Right hindlimb (tissue), 1 donor: ENCODE results near the gene GPR55.
"Not testable (repeated sequence)": the region's sequence is repeated elsewhere in the genome, so short reads cannot be mapped to it uniquely, and the experiment has no call there.

Experiments used
- DNase-seq: peaks from one replicate; pipeline ENCODE4 v3.0.0-alpha.2; 2018

Gene GPR55

GRCh38 chr2:230924470-230925341, at the start of gene GPR55:
Gene GPR55 (minus strand): TSS chr2:230925242. CDS start chr2:230910962, 14,280 bp downstream.
- peak; percentile 8 for DNase-seq

- DNase-seq: no peak
These were observed 49.3 kb upstream of the GPR55 start for GRCh38 chr2:230974096-230974913.

GRCh38 chr2:230972046-230972445, 47.0 kb upstream of the GPR55 start:
- no peak for DNase-seq

DNA sequence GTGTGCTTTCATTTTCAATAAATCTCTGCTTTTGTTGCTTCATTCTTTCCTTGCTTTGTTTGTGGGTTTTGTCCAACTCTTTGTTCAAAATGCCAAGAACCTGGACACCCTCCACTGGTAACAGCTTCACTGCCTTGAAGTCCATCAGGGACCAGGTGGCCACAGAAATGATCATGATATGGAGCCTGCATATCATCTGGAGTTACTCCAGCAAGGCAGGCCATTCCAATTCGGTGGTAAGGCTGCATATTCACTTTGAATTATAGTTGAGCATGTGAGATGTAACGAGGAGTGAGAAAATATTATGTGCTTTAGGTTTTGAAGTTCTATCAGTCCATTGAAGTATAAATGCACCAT, 44.6 kb upstream of the GPR55 start:
- DNase-seq: no peak

DNA sequence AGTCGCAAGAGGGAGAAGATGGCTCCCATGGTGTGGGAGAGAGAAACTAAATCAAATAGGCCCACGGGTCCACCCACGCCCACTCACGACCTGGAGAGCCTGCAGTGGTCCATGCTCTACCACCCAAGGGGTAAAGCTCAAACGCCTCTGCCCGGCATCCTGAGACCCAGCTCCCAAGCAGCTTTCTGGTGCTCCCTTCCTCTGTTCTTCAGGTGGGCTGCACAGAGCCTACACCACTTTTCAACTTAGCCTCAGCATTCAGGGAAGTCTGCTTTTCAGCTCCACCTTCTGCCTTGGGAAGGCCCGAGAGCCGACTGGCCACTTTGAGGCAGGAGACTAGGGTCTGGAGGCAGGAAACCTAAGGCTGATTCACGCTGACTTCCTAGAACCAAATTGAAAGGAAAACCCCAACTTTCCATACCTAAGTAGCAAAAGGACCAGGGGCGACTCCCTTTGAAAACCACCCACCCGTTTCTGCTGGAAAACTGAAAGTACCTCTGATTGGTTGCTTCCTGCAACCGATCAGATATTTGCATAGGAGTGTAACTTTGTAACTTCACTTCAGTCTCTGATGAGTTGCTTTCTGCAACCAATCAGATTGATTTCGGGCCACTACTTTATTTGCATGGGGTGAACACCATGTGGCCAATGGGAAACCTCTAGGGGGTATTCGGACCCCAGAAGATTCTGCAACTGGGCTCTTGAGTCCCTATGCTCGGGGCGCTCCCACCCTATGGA, 44.0 kb upstream of the GPR55 start:
- DNase-seq: no peak

- DNase-seq: not testable (repeated sequence)
These were observed 43.3 kb upstream of the GPR55 start for GRCh38 chr2:230968314-230968713.

GRCh38 chr2:230967113-230967512, 42.1 kb upstream of the GPR55 start:
- DNase-seq: no peak

- no peak for DNase-seq
These were observed 39.2 kb upstream of the GPR55 start for GRCh38 chr2:230964136-230964730.

DNA sequence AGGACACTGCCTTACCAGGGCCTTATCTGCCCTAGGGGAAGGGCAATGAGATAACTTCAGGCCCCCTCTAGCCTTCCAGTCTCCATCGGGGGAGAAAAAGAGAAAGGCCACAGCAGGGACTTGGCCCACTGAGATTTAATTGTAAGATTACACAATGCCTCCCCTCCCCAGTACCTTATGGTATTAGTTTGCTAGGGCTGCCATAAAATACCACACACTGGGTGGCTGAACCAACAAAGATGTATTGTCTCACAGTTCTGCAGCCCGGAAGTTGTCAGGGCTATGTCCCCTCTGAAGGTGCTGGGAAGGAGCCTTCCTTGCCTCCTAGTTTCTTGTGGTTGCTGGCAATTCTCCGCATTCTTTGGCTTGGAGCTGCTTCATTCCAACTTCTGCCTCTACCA, 36.0 kb upstream of the GPR55 start:
- DNase-seq: no peak

DNA sequence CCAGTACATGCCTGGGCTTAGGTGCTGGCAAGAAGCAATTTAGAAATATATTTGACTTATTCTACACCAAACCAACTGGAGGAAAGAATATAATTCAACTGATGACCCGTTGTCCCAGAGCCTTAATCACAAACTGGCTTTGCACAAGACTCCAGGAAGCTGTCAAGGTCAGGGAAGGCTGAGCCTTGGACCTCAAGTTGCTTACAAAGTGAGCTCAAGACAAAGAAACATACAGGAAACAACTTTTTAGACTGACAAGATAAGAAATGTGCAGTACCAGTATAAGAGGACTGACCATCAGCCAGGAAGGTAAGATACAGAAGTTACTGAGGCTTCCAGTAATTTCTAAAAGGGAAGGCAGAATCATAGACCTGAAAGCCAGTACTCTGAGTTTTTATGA, 35.0 kb upstream of the GPR55 start:
- DNase-seq: no peak

GRCh38 chr2:230958820-230959756, 34.0 kb upstream of the GPR55 start:
- DNase-seq: no peak

DNA sequence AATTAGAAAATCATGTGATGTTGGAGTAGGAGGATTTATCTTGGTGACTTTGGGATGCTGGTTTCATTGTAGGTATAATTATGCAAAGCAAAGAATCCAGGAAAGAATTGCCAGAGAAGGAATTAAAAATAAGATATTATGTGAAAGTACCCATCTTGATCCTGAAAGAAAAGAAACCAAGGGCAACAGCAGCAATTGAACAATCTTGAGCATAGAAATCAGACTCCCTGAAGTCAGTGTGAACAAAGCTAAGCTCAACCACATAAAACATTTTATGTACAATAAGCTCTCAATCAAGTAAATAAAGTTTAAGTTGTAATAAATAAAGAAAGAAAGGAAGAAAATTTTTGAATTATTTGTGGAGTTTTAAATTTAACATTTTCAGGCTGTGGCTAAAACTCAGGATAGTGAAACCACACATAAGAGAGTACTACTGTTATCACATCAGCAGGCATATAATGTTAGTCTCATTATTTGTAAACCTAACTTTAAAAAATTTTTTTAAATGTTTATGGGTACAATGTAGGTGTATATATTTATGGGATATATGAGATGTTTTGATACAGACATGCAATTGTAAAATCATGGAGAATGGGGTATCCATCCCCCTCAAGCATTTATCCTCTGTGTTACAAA, 32.8 kb upstream of the GPR55 start:
- DNase-seq: no peak

DNA sequence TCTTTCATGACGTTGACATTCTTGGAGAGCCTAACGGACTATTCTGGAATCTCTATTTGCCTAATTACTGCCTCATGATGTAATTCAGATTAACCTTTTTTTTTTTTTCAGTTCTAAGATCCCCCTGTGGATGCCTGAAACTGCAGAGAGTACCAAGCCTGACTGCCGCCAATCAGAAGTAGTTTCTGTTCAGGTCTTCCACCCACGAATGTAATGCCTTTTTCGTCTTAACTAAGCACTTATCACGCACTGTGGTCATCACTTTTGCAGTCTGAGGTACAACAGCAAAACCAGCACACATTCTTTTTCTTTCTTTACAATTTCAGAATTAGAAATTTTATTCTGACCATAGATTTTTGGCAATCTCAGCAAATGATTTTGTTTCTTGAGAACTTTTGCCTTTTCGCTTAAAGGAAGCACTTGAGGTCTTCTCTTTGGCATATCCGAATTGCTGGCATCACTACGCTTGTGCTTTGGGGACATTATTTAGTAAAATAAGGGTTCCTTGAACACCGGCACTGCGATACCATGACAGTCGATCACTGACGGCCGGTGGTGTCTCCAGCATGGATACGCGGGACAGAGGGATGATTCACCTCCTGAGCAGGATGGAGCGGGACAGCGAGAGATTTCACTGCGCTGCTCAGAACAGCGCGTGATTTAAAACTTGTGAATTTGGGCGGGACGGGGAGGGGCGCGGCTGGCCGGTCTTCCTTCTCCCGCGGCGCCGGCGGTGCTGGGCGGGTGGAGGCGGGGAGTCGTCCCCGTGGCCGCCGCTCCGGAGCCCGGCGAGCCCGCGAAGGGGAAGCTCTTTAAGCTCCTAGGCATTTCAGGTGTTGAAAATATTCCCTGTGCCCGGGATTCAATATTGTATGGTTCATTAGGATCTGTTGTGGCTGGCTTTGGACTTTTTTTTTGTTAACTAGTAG, 32.0 kb upstream of the GPR55 start:
- DNase-seq: peak; percentile 58

- no peak for DNase-seq
These were observed 30.2 kb upstream of the GPR55 start for GRCh38 chr2:230955163-230955737.

GRCh38 chr2:230954746-230955145, 29.7 kb upstream of the GPR55 start:
- DNase-seq: no peak

DNA sequence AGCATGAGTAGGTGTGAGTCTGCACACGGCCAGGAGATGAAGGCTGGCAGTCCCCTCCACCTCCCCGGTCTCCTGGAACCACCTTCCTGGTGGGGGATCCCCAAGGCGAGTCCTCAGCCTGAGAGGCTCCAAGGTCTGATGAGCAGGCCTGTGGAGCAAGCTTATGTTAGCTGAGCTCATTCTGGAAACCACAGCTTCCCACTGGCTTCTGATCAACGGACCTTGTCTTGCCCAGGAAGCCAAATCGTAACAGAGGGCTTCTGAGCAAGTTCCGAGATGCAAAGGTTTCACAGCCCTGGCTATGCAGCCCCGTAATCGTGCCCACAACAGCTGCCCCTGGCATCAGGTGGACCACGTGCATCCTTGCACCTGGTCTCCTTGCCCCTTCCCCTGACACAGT, 28.8 kb upstream of the GPR55 start:
- no peak for DNase-seq

- DNase-seq: no peak
These were observed 27.3 kb upstream of the GPR55 start for GRCh38 chr2:230952226-230952956.

DNA sequence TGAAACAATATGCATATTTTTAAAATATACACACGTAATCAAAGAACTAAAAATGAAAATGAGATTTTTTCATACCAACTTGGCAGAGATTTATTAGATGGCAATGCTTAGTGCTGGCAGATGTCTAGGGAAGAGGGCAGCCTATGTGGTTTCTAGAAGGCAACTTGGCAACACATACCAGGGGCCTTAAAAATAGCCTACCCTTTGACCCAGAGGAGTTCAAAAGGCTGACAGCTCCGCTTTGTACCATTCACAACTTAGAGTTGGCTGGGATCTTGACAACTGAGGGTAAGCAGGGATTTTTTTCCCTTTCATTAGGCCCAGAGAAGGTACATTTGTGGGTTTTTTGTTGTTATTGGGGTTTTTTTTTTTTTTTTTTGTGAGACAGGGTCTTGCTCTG, 26.4 kb upstream of the GPR55 start:
- DNase-seq: no peak

- DNase-seq: no peak
These were observed 25.9 kb upstream of the GPR55 start for GRCh38 chr2:230950874-230951339.
